ENCODE measurements around the gene TOMM7.
"Not testable (repeated sequence)": the region's sequence is repeated elsewhere in the genome, so short reads cannot be mapped to it uniquely, and the experiment has no call there.

Gene TOMM7

DNA sequence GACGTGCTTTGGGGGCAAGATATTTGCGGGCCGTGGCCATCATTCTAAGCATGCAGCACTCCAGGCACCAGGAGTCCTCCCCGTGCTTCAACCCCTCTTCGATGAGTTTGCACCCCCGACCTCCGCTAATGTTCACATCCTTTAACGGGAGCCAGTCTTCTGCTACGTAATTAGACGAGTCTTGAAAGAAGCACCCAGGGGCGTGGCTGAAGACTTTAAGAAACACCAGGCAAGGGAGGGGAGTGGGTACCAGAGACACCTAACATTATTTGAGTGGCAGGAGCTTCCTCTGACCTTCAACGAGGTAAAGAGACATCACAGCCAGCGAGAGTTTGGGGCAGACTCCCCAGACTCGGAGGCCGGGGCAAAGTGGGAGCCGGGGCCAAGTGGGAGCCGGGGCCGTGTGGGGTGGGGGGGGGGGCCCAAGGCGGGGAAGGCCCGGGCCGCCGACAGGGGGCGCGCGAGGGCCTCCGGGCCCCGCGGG is 31.1 kb upstream of the TOMM7 start:
- DNase-seq (ENCODE audit: low read depth) = peak; percentile 15

DNA sequence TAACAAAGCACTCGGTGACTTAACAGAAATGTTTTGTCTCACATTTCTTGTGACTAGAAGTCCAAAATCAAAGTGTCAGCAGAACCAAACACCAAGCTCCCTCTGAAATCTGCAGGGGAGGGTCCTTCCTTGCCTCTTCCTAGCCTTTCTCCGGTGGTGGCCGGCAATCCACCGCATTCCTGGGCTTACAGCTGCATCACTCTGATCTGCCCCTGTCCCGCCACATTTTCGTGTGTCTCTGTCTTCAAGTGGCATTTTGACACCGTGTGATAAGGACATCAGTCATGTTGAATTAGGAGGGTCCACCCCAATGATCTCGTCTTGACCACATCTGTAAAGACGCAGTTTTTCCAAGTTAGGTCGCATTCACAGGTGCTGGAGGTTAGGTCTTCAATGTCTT is 30.5 kb upstream of the TOMM7 start:
- no peak for DNase-seq (ENCODE audit: low read depth)

DNA sequence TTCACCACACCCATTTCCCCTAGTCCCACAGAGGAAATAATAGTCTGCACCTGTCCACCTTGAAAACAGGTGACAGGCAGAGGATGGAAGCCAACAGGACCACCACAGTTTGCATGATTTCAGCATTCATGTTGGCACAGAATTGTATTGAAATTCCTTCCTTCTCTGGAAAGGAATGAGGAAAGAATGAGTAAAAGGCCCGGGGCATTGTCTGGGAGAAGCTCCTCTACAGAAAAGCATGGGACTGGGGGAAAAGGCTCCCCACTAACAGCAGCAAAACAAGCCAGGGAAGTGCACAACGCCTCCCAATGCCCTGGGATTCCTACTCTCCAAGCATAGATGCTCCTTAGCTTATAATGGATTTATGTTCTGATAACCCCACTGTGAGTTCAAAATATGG is 28.5 kb upstream of the TOMM7 start:
- no peak for DNase-seq (ENCODE audit: low read depth)

DNA sequence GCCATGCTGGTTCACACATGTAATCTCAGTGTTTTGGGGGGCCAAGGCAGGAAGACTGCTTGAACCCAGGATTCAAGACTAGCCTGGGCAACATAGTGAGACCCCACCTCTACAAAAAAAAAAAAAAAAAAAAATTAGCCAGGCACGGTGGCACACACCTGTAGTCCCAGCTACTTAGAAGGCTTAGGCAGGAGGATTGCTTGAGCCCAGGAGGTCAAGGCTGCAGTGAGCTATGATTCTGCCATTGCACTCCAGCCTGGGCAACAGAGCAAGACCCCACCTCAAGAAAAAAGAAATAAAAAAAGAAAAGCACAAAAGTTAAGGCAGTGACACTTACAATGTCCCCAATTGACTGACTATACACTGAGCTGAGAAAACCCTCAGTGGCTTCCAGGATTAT is 27.7 kb upstream of the TOMM7 start:
- not testable (repeated sequence) for DNase-seq (ENCODE audit: low read depth)

DNA sequence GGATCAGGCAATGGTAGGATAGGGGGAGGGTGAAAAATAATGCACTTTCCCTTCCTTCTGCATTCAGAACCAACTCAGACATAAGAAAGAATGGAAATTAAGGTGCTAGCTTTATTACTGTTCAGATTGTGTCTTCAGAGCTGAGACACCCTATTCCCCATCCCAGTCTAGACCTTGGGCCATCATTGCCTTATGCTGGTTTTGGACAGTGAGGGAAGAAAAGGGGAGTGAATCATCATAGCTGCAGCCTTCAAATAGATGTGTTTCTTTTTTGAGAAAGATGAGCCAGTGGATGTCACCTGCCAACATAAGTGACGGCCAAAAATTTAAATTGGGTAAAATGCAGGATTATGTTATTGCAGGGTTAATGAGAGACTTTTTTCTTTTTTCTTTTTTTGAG is 27.0 kb upstream of the TOMM7 start:
- no peak for DNase-seq (ENCODE audit: low read depth)

DNA sequence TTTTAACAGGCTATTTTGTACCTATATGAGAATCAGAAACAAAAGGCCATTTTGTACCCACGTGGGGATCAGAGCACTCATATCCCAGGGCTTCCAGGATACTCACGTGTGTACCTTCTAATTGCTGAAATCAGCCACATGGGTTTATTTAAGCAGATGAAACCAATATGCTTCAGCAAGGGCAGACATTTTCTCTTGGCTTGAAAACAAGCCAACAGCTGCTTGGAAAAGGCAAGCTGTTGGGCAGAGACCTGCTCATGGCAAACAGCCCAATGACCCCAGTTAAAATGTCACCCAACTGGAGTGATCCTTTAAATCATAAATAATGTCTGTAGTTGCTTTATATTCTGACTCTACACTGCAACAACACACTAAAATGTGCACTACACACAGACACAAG is 26.5 kb upstream of the TOMM7 start:
- no peak for DNase-seq (ENCODE audit: low read depth)

DNA sequence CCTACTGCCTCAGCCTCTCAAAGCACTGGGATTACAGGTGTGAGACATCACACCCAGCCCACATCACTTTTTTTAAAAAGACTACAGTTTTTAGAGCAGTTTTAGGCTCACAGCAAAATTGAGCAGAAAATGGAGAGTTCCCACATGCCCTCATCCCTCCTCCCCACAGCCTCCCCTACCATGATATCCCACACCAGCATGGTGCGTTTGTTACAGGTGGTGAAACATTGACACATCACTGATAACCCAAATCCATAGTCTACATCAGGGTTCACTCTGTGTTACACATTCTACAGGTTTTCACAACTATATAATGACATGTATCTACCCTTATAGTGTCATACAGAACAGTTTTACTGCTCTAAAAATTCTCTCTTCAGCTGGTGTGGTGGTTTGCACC is 24.3 kb upstream of the TOMM7 start:
- no peak for DNase-seq (ENCODE audit: low read depth)

DNA sequence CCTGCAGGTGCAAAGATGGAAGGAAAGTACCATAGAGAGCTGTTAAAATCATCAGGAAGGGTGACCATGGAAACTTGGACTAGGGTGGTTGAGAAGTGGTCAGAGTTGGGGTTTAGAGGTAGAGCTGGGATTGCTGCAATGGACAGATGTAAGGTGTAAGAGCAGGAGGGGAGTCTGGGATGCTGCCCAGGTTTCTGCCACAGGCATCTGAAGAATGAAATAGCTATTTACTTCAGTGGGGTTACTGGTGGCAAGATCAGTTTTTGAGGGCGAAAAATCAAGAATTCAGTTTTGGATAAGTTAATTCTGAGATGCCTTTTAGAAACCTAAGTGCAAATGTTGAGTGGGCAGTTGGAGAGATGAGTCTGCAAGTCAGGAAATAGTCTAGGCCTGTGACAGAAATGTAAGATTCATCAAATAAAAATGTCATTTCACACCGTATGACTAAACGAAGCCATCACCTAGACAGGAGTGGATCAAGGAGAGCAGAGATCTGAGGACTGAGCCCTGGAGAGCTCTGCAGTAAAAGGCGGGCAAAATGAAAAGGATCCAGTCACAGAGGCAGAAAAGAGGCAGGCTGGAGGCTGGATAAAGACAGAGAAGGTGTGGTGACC is 22.7 kb upstream of the TOMM7 start:
- DNase-seq (ENCODE audit: low read depth) = no peak

DNA sequence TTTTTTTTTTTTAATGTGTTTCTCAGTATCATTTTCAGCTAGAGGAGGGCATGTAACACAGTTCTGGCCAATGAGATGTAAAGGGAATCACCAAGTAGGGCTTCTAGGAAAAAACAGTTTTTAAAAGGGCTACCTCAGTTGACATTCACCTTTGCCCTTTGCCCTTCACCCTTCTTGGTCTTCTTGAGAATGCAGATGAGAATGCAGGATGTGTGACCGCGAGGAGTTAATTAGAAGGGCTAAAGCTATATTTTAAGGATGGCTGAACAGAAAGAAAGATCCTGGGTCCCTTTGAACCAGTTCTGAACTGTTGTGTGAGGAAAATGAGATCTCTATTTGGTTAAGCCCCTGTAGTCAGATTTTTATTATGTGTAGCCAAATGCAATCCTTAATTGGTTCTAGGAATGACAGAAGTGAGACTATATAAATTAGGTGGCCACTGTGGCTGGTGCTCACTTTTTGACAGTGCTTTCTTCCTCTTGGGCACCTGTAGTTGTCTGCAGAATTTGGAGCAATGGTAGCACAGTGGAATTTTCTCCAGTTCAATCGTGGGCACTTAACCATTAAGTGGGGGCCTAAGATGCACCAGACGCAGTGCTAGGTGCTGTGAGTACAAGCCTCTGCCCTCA is 21.1 kb upstream of the TOMM7 start:
- no peak for DNase-seq (ENCODE audit: low read depth)

DNA sequence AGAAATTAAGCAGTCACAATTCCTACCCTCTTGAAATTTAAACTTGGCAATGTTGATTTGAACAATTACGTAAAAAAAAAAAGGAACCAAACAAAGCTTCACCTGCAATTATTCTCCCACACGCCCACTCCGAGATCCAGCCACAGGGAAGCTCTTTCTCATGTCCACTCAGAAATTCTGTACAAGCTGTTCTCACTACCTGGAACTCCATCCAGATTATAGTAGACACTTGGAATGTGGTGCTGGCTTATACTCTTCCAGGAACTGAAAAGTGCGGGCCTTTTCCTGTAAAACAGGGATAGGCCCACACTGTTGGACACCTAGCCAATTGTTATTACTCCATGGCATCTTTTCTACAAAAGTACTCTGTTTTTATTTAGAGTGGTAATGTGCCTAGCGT is 20.3 kb upstream of the TOMM7 start:
- no peak for DNase-seq (ENCODE audit: low read depth)

DNA sequence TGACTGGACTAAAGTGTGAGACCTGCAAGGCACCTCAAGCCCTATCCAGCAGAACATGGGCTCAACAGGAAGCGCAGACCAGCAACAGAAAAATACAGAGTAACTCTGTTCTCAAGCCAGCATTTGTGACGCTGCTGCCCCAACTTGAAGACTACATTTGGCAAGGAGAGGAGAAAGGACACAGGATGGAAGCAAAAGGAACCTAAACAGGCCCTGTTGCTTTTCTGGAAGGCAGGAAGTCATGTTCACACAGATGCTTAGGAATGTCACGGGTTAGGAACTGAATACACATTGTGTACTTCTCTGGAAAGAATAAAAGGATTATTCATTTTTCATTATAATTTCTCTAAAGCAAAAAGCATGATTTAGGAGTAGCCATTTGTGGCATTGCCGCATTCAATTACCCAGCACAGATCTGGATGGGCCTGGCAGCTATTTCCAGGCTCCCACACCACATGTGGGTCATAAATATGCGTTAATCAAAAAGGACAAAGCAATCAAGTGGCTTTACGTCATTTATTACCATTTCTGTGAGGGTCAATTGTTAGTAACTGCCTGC is 19.8 kb upstream of the TOMM7 start:
- DNase-seq (ENCODE audit: low read depth) = no peak

DNA sequence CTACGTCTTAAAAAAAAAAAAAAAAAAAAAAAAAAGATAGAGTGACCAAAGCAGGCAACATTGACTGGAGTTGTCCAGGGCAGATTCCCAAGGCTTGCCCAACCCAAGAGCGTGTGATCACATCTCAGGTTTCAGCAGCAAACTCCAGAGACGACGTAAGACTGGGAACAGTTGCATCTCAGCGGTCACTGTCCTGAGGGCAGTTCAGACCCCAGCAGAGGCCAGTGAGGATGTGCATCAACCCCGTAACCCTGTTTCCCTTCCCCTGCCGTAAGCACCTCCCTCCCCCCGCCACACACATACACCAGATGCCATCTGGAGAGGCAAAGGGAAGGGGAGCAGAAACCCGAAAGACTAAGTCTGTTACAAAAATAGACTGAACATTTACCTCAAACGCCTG is 19.3 kb upstream of the TOMM7 start:
- no peak for DNase-seq (ENCODE audit: low read depth)

DNA sequence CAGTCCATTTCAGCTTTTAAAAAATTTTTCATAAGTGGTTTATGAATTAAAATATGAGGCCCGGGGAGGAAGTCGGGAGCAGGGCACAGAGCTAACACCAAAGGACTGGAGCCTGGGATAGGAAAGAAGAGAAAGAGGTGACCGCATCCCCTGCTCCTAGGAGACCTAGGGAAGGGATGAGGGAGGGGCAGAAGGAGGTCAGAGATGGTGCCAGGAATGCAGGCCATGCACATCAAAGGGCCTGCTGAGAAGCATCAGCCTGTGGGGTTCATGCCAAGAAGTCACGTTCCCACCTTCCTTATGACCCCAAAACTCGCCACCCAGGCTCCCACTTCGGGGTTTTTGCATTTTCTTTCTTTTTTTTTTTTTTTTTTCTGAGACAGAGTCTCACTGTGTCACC is 14.7 kb upstream of the TOMM7 start:
- DNase-seq (ENCODE audit: low read depth) = no peak

DNA sequence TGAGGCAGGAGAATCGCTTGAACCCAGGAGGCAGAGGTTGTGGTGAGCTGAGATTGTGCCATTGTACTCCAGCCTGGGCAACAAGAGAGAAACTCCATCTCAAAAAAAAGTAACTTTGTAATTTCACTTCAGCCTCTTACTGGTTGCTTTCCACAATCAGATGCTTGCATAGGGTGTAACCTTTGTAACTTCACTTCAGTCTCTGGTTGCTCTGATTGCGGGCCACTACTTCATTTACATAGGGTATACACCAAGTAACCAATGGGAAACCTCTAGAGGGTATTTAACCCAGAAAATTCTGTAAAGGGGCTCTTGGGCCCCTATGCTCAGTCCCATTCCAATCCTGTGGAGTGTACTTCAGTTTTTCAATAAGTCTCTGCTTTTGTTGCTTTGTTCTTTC is 13.9 kb upstream of the TOMM7 start:
- DNase-seq (ENCODE audit: low read depth) = not testable (repeated sequence)

DNA sequence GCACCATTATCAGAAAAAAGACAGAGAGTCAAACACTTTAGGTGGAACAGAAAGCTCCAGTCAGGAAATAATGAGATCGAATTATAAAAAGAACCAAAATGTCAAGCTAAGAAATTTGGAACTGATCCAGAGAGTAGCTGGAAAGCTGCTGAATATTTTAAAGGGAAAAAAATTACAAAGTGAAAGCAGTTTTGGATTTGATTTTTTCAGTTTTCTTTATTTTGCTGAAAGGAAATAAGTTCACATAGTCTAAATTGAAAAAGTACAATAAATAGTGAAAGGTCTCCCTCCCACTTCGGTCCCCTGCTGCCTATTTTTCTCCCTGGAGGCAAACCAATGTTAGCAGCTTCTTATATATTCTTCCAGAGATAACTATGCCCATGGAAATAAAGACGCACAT is 11.3 kb upstream of the TOMM7 start:
- DNase-seq (ENCODE audit: low read depth) = no peak

DNA sequence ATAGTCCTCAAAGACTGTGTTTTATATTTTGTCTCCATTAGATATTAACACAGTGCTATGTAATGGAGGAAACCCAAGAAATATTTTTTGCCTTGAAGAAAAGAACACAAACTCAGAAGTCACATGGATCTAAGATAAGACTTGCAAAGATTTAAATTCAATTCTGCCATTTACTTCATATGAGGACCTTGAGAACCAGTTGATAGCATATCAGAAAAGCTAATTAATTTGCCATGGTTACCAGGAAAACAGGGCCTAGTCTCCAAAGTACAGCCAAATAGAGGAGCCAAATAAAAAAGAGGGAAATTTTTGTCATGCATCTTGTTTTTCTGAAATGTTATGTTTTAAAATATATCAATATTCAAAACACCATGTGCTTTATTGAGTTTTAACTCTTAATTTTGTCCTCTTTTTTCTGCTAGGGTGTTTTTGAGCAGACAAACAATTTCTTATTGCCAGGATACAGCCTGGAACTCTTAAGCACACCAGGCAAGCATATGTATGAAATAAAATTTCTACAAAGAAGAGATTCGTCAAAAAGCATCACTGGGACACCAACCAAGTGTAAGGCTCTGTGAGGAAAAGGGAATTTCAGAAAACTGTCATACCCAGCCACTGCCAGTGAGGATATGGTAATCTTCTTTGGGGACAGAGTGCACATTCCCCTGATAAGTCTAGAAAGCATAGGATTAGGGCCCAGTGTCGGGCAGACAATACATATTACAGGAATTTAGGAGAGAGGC is 10.6 kb upstream of the TOMM7 start:
- no peak for DNase-seq (ENCODE audit: low read depth)

DNA sequence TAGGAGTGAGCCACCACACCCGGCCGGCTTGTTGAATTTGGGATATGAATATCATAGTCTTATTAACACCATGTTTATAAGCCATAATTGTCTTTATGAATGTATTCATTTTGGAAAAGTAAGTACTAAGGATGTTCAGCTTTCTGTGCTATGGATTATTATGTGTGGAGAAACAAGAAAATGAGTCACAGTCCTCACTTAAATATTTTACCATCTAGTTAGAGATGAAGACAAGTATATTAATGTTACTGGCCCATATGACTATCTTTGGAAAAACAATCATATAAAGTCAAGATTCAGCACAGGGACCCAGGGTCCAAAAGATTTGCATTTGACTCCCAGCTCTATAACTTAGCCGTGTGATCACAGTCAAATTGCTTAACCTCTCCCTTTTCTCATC is 9.8 kb upstream of the TOMM7 start:
- no peak for DNase-seq (ENCODE audit: low read depth)

DNA sequence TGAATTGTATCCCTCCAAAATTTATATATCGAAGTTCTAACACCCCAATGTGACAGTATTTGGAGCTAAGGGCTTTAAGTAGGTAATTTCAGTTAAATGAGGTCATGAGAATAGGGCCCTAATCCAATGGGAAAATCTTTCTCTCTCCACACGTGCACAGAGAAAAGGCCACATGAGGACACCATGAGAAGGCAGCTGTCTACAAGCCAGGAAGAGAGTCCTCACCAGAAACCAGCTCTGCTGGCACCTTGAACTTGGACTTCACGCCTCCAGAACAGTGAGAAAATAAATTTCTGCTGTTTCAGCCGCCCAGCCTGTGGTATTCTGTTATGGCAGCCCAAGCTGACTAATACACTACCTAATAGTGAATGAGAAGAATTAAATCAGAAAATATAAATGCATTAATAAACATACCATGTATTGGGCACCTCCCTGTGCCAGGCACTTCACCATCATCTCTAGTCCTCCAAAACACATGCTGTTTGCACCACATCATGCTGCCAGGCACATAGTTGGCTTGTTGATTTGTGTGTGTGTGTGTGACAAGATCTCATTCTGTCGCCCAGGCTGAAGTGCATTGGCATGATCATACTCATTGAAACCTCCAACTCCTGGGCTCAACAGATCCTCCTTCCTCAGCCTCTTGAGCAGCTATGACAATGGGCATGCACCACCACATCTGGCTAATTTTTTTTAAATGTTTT is 9.1 kb upstream of the TOMM7 start:
- no peak for DNase-seq (ENCODE audit: low read depth)

DNA sequence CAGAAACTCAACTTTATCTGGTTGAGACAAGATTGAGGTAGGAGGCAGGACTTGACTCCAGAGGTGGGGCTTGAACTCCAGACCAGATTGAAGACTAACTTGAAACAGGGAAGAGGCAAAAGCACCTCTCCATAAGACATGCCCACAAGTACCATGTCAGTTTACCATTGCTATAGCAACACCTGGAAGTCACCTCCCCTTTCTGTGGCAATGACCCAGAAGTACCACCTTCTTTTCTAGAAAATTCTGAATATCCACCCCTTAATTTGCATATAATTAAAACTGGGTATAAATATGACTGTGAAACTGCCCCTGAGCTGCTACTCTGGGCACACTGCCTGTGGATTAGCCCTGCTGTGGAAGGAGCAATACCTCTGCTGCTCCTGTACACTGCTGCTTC is 4.9 kb upstream of the TOMM7 start:
- no peak for DNase-seq (ENCODE audit: low read depth)

DNA sequence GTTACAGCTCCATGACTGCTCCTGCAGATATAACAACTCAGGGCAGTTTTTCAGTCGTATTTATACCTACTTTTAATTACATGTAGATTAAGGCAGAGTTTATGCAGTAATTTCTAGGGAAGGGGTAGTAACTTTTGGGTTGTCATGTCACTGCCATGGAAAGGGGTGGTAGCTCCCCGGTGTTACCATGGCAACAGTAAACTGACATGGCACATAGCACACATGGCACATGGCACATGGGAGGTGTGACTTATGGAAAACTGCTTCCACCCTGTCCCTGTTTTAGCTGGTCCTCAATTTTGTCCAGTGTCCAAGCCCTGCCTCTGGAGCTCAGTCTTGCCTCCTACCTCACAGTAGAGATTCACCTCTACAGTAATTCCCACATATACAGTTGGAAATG is 3.9 kb upstream of the TOMM7 start:
- no peak for DNase-seq (ENCODE audit: low read depth)

DNA sequence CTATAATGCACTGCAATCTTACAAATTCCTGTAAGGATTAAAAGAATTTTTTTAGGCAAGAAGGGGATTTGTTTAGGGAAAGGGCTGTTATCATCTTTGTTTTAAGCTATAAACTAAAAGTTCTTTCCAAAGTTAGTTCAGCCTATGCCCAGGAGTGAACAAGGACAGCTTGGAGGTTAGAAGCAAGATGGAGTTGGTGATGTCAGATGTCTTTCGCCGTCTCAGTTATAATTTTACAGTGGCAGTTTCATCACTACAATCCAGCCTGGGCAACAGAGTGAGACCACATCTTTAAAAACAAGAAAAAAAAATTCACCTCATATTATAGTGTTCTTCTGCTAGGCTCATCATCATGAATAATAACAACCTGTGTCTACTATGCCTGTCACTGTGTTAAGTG is 2.1 kb upstream of the TOMM7 start:
- no peak for DNase-seq (ENCODE audit: low read depth)

DNA sequence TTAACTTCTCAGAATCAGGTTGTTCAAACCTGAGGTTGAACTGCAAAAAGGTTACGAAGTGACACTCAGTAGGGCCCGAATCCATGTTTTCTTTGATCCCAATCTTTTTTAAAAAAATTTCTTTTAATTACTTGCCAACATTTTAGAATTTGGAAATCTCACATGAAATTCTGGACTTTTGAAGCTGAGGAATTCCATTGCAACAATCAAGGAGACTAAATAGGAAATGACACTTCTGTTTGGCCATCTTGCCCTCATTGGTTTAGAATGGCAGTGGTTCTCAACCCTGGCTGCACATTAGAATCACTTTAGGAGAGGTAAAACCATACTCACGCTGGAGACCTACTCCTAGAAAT is 471 bp upstream of the TOMM7 start:
- DNase-seq (ENCODE audit: low read depth) = no peak

Measured in CMK (cell line).